ENCODE results near the gene TUBB4B.

DNA sequence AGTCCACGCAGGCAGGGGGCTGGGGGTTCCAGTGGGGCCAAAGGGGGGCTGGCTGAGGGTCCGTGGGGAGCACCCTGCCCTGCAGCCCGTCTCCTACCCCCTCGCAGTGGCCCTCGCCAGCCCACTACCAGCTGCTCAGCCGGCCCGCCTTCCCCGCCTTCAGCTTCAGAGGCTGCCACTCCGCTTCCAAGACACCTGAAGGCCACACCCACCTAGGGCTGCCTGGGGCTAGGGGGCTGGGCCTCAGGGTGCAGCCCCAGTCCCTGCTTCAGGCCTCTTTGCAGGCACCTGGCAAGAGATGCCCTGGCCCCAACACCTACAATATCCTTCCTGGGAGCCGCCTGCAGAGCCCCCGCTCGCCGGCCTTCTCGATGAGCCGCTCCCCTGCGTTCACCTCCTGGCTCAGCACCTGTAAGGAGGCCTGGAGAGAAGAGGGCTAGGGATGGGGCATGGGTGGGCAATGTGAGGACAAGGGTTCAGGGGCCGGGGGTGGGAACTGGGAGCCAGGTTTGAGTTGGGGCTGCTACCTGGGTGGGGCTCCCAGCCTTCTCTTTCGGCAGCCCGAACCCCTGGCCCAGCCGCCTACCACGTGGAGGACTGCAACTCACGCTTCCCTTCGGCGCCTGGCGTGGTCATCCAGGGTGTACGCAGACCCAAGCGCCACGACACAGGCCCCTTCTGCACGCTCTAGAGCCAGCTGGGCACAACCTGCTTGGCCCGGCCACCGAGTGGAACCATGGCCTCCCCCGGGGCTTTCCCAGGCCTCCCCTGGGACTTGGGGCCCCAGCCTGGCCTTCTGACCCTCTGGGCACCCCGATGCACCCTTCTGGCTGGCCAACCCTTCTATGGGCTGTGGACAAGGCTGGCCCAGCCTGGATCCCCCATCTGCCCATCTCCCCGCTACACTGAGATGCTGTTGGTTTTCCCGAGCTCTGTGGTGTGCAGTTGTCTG lies 11.7 kb downstream of the TUBB4B start:
- TF ChIP-seq, protein P1, sequence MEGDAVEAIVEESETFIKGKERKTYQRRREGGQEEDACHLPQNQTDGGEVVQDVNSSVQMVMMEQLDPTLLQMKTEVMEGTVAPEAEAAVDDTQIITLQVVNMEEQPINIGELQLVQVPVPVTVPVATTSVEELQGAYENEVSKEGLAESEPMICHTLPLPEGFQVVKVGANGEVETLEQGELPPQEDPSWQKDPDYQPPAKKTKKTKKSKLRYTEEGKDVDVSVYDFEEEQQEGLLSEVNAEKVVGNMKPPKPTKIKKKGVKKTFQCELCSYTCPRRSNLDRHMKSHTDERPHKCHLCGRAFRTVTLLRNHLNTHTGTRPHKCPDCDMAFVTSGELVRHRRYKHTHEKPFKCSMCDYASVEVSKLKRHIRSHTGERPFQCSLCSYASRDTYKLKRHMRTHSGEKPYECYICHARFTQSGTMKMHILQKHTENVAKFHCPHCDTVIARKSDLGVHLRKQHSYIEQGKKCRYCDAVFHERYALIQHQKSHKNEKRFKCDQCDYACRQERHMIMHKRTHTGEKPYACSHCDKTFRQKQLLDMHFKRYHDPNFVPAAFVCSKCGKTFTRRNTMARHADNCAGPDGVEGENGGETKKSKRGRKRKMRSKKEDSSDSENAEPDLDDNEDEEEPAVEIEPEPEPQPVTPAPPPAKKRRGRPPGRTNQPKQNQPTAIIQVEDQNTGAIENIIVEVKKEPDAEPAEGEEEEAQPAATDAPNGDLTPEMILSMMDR (IDR thresholded peaks at IDR 0.05) = no peak
- no peak for TF ChIP-seq SMC3 (IDR thresholded peaks at IDR 0.05; ENCODE audit: low read depth, low read length)
- no peak for TF ChIP-seq POLR2AphosphoS5 (IDR thresholded peaks at IDR 0.05; ENCODE audit: low read depth, low read length)
- no peak for TF ChIP-seq EZH2phosphoT487 (IDR thresholded peaks at IDR 0.05; ENCODE audit: borderline replicate concordance, low read depth)
- TF ChIP-seq SIN3A (IDR thresholded peaks at IDR 0.05; ENCODE audit: borderline replicate concordance, low read depth, low read length) = no peak
- no peak for TF ChIP-seq MAX (IDR thresholded peaks at IDR 0.05; ENCODE audit: low read depth)

All from SK-N-SH (cell line).